ENCODE measurements around the gene ZNF777.

GRCh38 chr7:149414745-149415390 is 46.0 kb downstream of the ZNF777 start:
- TF ChIP-seq CTCF (conservative IDR thresholded peaks at IDR 0.05), result no peak
- no peak for TF ChIP-seq ZFX (IDR thresholded peaks at IDR 0.05)

Measured in C4-2B (cell line).